ENCODE results near the gene SLC38A5. TPM values are rescaled to one million over a fixed set of nuclear protein-coding genes. Genes with fewer than 3 reads are reported as not detected.

The SLC38A5 gene
- polyA plus RNA-seq, 1 of the 3 experiments (the other 2 are of a cell fraction): 0.33 TPM

- Histone ChIP-seq H3K27ac (ENCODE audit: low read depth in 2 of 2, low read length in 1 of 2) (no peak overlapping the region), H3K9me2 (no peaks in the 10 kb centered on the region), H3K9me3 (no peaks in the 10 kb centered on the region), H2AFZ (ENCODE audit: low read depth) (no peak overlapping the region), H3K4me1 (ENCODE audit: control insufficient read depth in 1 of 2, insufficient read depth in 2 of 2, low read depth in 1 of 2, low read length in 1 of 2) (no peaks in the 10 kb centered on the region), H3K36me3 (replicated peaks in 1 of 2; ENCODE audit: control insufficient read depth in 1 of 2, insufficient read depth in 2 of 2, low read length in 1 of 2) (no peaks in the 10 kb centered on the region), H4K20me1 (ENCODE audit: insufficient read depth) (no peaks in the 10 kb centered on the region), H3F3A (replicated peaks; ENCODE audit: insufficient read depth) (no peaks in the 10 kb centered on the region), H3K27me3 (ENCODE audit: insufficient read depth) (no peaks in the 10 kb centered on the region), H3K9ac (no peak overlapping the region), H3K4me2 (no peak overlapping the region), H3K4me3 (ENCODE audit: low read depth in 2 of 2, low read length in 1 of 2) (no peak overlapping the region), H3K79me2 (ENCODE audit: insufficient read depth) (no peaks in the 10 kb centered on the region)
- no peak for TF ChIP-seq EZH2phosphoT487 (IDR thresholded peaks at IDR 0.05; ENCODE audit: borderline replicate concordance, low read depth)
- TF ChIP-seq RAD21 (IDR thresholded peaks at IDR 0.05; ENCODE audit: low read length): peak; percentile 58
- TF ChIP-seq, protein P1, sequence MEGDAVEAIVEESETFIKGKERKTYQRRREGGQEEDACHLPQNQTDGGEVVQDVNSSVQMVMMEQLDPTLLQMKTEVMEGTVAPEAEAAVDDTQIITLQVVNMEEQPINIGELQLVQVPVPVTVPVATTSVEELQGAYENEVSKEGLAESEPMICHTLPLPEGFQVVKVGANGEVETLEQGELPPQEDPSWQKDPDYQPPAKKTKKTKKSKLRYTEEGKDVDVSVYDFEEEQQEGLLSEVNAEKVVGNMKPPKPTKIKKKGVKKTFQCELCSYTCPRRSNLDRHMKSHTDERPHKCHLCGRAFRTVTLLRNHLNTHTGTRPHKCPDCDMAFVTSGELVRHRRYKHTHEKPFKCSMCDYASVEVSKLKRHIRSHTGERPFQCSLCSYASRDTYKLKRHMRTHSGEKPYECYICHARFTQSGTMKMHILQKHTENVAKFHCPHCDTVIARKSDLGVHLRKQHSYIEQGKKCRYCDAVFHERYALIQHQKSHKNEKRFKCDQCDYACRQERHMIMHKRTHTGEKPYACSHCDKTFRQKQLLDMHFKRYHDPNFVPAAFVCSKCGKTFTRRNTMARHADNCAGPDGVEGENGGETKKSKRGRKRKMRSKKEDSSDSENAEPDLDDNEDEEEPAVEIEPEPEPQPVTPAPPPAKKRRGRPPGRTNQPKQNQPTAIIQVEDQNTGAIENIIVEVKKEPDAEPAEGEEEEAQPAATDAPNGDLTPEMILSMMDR (IDR thresholded peaks at IDR 0.05): peak; percentile 50
- ChIA-PET CTCF (interaction anchor here (0.7 to 2.0 kb wide), 4 partner anchors 11 to 411 kb away, joined by 3 to 6 read pairs (median 4); no protein-coding TSS in a partner anchor), POLR2A (no interaction called here)
- WGBS (ENCODE audit: low lambda C conversion rate): 32% methylated on average over 9 of the region's 10 CpGs
- no peak for DNase-seq
Observed at GRCh38 chrX:48493890-48494364, 23.9 kb upstream of the SLC38A5 start.

GRCh38 chrX:48492293-48492910 is 22.3 kb upstream of the SLC38A5 start:
- Histone ChIP-seq H3K9me2 (no peaks in the 10 kb centered on the region), H3K4me1 (ENCODE audit: control insufficient read depth in 1 of 2, insufficient read depth in 2 of 2, low read depth in 1 of 2, low read length in 1 of 2) (no peaks in the 10 kb centered on the region), H3K4me2 (no peak overlapping the region), H3F3A (replicated peaks; ENCODE audit: insufficient read depth) (no peaks in the 10 kb centered on the region), H3K9me3 (no peaks in the 10 kb centered on the region), H3K27ac (ENCODE audit: low read depth in 2 of 2, low read length in 1 of 2) (peak overlapping the region in 1 of 2 experiments; percentile 51; a peak in 2 of 4 replicates), H3K79me2 (ENCODE audit: insufficient read depth) (no peaks in the 10 kb centered on the region), H3K9ac (no peak overlapping the region), H4K20me1 (ENCODE audit: insufficient read depth) (no peaks in the 10 kb centered on the region), H2AFZ (ENCODE audit: low read depth) (no peak overlapping the region), H3K4me3 (ENCODE audit: low read depth in 2 of 2, low read length in 1 of 2) (no peak overlapping the region), H3K36me3 (replicated peaks in 1 of 2; ENCODE audit: control insufficient read depth in 1 of 2, insufficient read depth in 2 of 2, low read length in 1 of 2) (no peaks in the 10 kb centered on the region), H3K27me3 (ENCODE audit: insufficient read depth) (no peaks in the 10 kb centered on the region)
- POLR2A ChIA-PET: no interaction called here
- no peak for DNase-seq
- 29% methylated on average over 6 of the region's 7 CpGs for WGBS (ENCODE audit: low lambda C conversion rate)
- CTCF ChIA-PET: no interaction called here
- 0 out of 2 replicates have a peak, but pooled peaks have one; percentile 40 for TF ChIP-seq TCF12 (IDR thresholded peaks at IDR 0.05)
- 0 out of 2 replicates have a peak, but pooled peaks have one; percentile 38 for TF ChIP-seq JUND (IDR thresholded peaks at IDR 0.05)
- TF ChIP-seq FOSL2 (IDR thresholded peaks at IDR 0.05; ENCODE audit: borderline replicate concordance, low read depth): peak; percentile 70
- no peak for TF ChIP-seq RFX5 (IDR thresholded peaks at IDR 0.05; ENCODE audit: low read length)

DNA sequence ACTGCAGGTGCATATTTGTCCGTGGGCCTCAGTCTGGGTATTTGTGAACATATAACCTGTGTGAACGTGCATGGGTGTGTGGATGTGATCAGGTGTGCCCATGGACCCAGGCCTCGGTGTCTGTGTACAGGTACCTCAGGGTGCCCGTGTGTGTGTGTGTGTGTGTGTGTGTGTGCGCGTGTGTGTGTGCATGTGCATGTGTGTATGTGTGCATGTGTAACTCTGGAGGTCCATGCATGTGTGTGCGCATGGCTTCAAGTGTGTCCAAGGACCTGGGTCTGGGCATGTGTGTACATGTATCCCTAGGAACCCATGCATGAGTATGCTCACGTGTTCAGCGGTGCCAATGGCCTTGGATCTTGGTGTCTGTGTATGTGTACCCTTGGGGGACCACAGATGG is 21.7 kb upstream of the SLC38A5 start:
- H3K27ac ChIP-seq (ENCODE audit: low read depth in 2 of 2, low read length in 1 of 2): peak overlapping the region in 1 of 2 experiments; percentile 51; a peak in 2 of 4 replicates
- TF ChIP-seq RXRA (IDR thresholded peaks at IDR 0.05; ENCODE audit: borderline replicate concordance, low read depth): no peak
- no peak for TF ChIP-seq USF2 (IDR thresholded peaks at IDR 0.05; ENCODE audit: borderline replicate concordance, low read depth, low read length)
- TF ChIP-seq NFIC (IDR thresholded peaks at IDR 0.05; ENCODE audit: borderline replicate concordance): no peak
- TF ChIP-seq, protein P2, sequence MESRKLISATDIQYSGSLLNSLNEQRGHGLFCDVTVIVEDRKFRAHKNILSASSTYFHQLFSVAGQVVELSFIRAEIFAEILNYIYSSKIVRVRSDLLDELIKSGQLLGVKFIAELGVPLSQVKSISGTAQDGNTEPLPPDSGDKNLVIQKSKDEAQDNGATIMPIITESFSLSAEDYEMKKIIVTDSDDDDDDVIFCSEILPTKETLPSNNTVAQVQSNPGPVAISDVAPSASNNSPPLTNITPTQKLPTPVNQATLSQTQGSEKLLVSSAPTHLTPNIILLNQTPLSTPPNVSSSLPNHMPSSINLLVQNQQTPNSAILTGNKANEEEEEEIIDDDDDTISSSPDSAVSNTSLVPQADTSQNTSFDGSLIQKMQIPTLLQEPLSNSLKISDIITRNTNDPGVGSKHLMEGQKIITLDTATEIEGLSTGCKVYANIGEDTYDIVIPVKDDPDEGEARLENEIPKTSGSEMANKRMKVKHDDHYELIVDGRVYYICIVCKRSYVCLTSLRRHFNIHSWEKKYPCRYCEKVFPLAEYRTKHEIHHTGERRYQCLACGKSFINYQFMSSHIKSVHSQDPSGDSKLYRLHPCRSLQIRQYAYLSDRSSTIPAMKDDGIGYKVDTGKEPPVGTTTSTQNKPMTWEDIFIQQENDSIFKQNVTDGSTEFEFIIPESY (IDR thresholded peaks at IDR 0.05; ENCODE audit: borderline replicate concordance, low read depth): no peak
- TF ChIP-seq EZH2phosphoT487 (IDR thresholded peaks at IDR 0.05; ENCODE audit: borderline replicate concordance, low read depth): no peak
- no peak for TF ChIP-seq TEAD4 (IDR thresholded peaks at IDR 0.05; ENCODE audit: borderline replicate concordance, insufficient read depth)
- TF ChIP-seq, protein P3, sequence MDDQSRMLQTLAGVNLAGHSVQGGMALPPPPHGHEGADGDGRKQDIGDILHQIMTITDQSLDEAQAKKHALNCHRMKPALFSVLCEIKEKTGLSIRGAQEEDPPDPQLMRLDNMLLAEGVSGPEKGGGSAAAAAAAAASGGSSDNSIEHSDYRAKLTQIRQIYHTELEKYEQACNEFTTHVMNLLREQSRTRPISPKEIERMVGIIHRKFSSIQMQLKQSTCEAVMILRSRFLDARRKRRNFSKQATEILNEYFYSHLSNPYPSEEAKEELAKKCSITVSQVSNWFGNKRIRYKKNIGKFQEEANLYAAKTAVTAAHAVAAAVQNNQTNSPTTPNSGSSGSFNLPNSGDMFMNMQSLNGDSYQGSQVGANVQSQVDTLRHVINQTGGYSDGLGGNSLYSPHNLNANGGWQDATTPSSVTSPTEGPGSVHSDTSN (IDR thresholded peaks at IDR 0.05): no peak
- no peak for TF ChIP-seq SIN3A (IDR thresholded peaks at IDR 0.05; ENCODE audit: borderline replicate concordance, low read depth, low read length)
- TF ChIP-seq GABPA (IDR thresholded peaks at IDR 0.05; ENCODE audit: low read depth): no peak
- TF ChIP-seq FOSL2 (IDR thresholded peaks at IDR 0.05; ENCODE audit: borderline replicate concordance, low read depth): no peak
- TF ChIP-seq JUND (IDR thresholded peaks at IDR 0.05): no peak

More for the DNA sequence above, 21.7 kb upstream of the SLC38A5 start:
- Histone ChIP-seq H3K9me3 (no peaks in the 10 kb centered on the region), H3K79me2 (ENCODE audit: insufficient read depth) (no peaks in the 10 kb centered on the region), H2AFZ (ENCODE audit: low read depth) (no peak overlapping the region), H3K4me2 (no peak overlapping the region), H3K9me2 (no peaks in the 10 kb centered on the region), H3K27me3 (ENCODE audit: insufficient read depth) (no peaks in the 10 kb centered on the region), H3K4me3 (ENCODE audit: low read depth in 2 of 2, low read length in 1 of 2) (no peak overlapping the region), H4K20me1 (ENCODE audit: insufficient read depth) (no peaks in the 10 kb centered on the region), H3K36me3 (replicated peaks in 1 of 2; ENCODE audit: control insufficient read depth in 1 of 2, insufficient read depth in 2 of 2, low read length in 1 of 2) (no peaks in the 10 kb centered on the region), H3F3A (replicated peaks; ENCODE audit: insufficient read depth) (no peaks in the 10 kb centered on the region), H3K4me1 (ENCODE audit: control insufficient read depth in 1 of 2, insufficient read depth in 2 of 2, low read depth in 1 of 2, low read length in 1 of 2) (no peaks in the 10 kb centered on the region), H3K9ac (no peak overlapping the region)
- POLR2A ChIA-PET: no interaction called here
- DNase-seq: no peak
- 78% methylated on average over 7 of the region's 9 CpGs for WGBS (ENCODE audit: low lambda C conversion rate)
- CTCF ChIA-PET: no interaction called here

Data from SK-N-SH (cell line).